Stomach (tissue), 4 donors: Measurements from ENCODE around the gene SPACDR.
"Not testable (repeated sequence)": the region's sequence is repeated elsewhere in the genome, so short reads cannot be mapped to it uniquely, and the experiment has no call there.

Experiments
- CTCF ChIP-seq, 7 experiments: fragments of 450-650 bp in 4 of 7; fragments of 200-600 bp in 3 of 7; sonication (generic) in 3 of 7; IDR thresholded peaks; one replicate each; pipeline ENCODE4 v1.5.1; 2016 to 2019; ENCODE audit warnings: antibody characterized with exemption in 7 of 7, control low read depth in 2 of 7, mild to moderate bottlenecking in 1 of 7
- POLR2A ChIP-seq, 4 donors: fragments of 450-650 bp; IDR thresholded peaks; one replicate each; pipeline ENCODE4 v1.6.1; 2016; ENCODE audit warnings: antibody characterized with exemption in 4 of 4, control low read depth in 2 of 4, mild to moderate bottlenecking in 1 of 4, moderate library complexity in 1 of 4
- POLR2AphosphoS5 ChIP-seq, 3 donors: sonication (generic); formaldehyde crosslinking; IDR thresholded peaks; one replicate each; pipeline ENCODE4 v1.6.1; 2016; ENCODE audit warnings: antibody characterized with exemption in 3 of 3

- not testable (repeated sequence) for TF ChIP-seq POLR2A, CTCF, POLR2AphosphoS5 (IDR thresholded peaks at IDR 0.05)
Observed at GRCh38 chr7:100439244-100439643, 24.8 kb downstream of the SPACDR start.
